ENCODE measurements around the gene PDE8A. TPM values are rescaled to one million over a fixed set of nuclear protein-coding genes. Genes with fewer than 3 reads are reported as not detected.

PDE8A gene
- total and polyA plus RNA-seq, 2 donors (not counting 1 experiment from before 2014, with no cell fraction given) = 17.4 to 51.1 TPM

GRCh38 chr15:84934942-84935729 is 46.5 kb upstream of the PDE8A start:
- no peak overlapping the region for H3K9ac ChIP-seq (ENCODE audit: low read length)
- H3K9me3 ChIP-seq (ENCODE audit: control extremely low read depth in 1 of 3, control insufficient read depth in 2 of 3, insufficient read depth in 1 of 3, low read length in 2 of 3) = no peaks in the 10 kb centered on the region
- no peaks in the 10 kb centered on the region for H3K36me3 ChIP-seq (replicated peaks in 1 of 2; ENCODE audit: control extremely low read depth in 1 of 2, control insufficient read depth in 1 of 2, extremely low read depth in 1 of 2, insufficient read depth in 2 of 2, low read length in 1 of 2)
- intact Hi-C loops (cut with micrococcal nuclease) = no loop called here
- Mint-ChIP-seq H3K4me3 (no peak overlapping the region), H3K9me3 (ENCODE audit: insufficient read depth) (no peaks in the 10 kb centered on the region), H3K27me3 (peaks cover 10% of the 10 kb centered on the region), H3K4me1 (no peaks in the 10 kb centered on the region), H3K27ac (no peak overlapping the region)
- H3K27me3 ChIP-seq (replicated peaks in 1 of 4; ENCODE audit: control extremely low read depth in 1 of 4, control insufficient read depth in 3 of 4, insufficient read depth in 4 of 4, low read length in 3 of 4) = no peaks in the 10 kb centered on the region
- ATAC-seq (ENCODE audit: low read depth) = no peak
- no peak for DNase-seq
- H4K20me1 ChIP-seq (ENCODE audit: control insufficient read depth, insufficient read depth, low read length, poor library complexity, severe bottlenecking) = no peaks in the 10 kb centered on the region
- H3K4me2 ChIP-seq (replicated peaks; ENCODE audit: low read depth, low read length, poor library complexity, severe bottlenecking) = no peak overlapping the region
- no peak overlapping the region for H3K27ac ChIP-seq (ENCODE audit: low read length in 2 of 2)
- H3K4me1 ChIP-seq (ENCODE audit: control insufficient read depth in 2 of 2, insufficient read depth in 2 of 2, low read length in 2 of 2) = no peaks in the 10 kb centered on the region
- POLR2A ChIA-PET = no interaction called here
- no peaks in the 10 kb centered on the region for H3K79me2 ChIP-seq (ENCODE audit: control insufficient read depth, insufficient read depth, low read length)
- WGBS (ENCODE audit: insufficient coverage) = 93% methylated on average over 21 of the region's 21 CpGs
- CTCF ChIA-PET = interaction anchor here (0.8 to 1.0 kb wide), 2 partner anchors 9 to 20 kb away, joined by 3 to 4 read pairs; no protein-coding TSS in a partner anchor
- H2AFZ ChIP-seq (ENCODE audit: insufficient read depth, low read depth, low read length, poor library complexity, severe bottlenecking) = no peak overlapping the region
- no peak overlapping the region for H3K4me3 ChIP-seq (ENCODE audit: control extremely low read depth in 1 of 5, extremely low read depth in 1 of 5, insufficient read depth in 1 of 5, low read depth in 2 of 5, low read length in 4 of 5)
- no peak for TF ChIP-seq CTCF (IDR thresholded peaks at IDR 0.05)
- TF ChIP-seq EZH2 (IDR thresholded peaks at IDR 0.05; ENCODE audit: borderline replicate concordance, insufficient read depth, low read depth, low read length, poor library complexity, severe bottlenecking) = no peak

- H3K4me1 ChIP-seq (ENCODE audit: control insufficient read depth in 2 of 2, insufficient read depth in 2 of 2, low read length in 2 of 2) = no peaks in the 10 kb centered on the region
- Mint-ChIP-seq H3K4me3 (no peak overlapping the region), H3K9me3 (ENCODE audit: insufficient read depth) (no peaks in the 10 kb centered on the region), H3K4me1 (no peaks in the 10 kb centered on the region), H3K27me3 (peaks cover 10% of the 10 kb centered on the region), H3K27ac (no peak overlapping the region)
- no peak overlapping the region for H3K27ac ChIP-seq (ENCODE audit: low read length in 2 of 2)
- intact Hi-C loops (cut with micrococcal nuclease) = no loop called here
- DNase-seq (no peak), ATAC-seq (ENCODE audit: low read depth) (no peak)
- no peaks in the 10 kb centered on the region for H3K36me3 ChIP-seq (replicated peaks in 1 of 2; ENCODE audit: control extremely low read depth in 1 of 2, control insufficient read depth in 1 of 2, extremely low read depth in 1 of 2, insufficient read depth in 2 of 2, low read length in 1 of 2)
- H2AFZ ChIP-seq (ENCODE audit: insufficient read depth, low read depth, low read length, poor library complexity, severe bottlenecking) = no peak overlapping the region
- TF ChIP-seq EZH2 (IDR thresholded peaks at IDR 0.05; ENCODE audit: borderline replicate concordance, insufficient read depth, low read depth, low read length, poor library complexity, severe bottlenecking) (no peak), CTCF (IDR thresholded peaks at IDR 0.05) (no peak)
- ChIA-PET CTCF (interaction anchor here (1.5 kb wide), 1 partner anchor 9 kb away, joined by 3 read pairs; no protein-coding TSS in a partner anchor), POLR2A (no interaction called here)
- H3K4me2 ChIP-seq (replicated peaks; ENCODE audit: low read depth, low read length, poor library complexity, severe bottlenecking) = no peak overlapping the region
- no peak overlapping the region for H3K4me3 ChIP-seq (ENCODE audit: control extremely low read depth in 1 of 5, extremely low read depth in 1 of 5, insufficient read depth in 1 of 5, low read depth in 2 of 5, low read length in 4 of 5)
- no peaks in the 10 kb centered on the region for H3K27me3 ChIP-seq (replicated peaks in 1 of 4; ENCODE audit: control extremely low read depth in 1 of 4, control insufficient read depth in 3 of 4, insufficient read depth in 4 of 4, low read length in 3 of 4)
- no peaks in the 10 kb centered on the region for H4K20me1 ChIP-seq (ENCODE audit: control insufficient read depth, insufficient read depth, low read length, poor library complexity, severe bottlenecking)
- no peaks in the 10 kb centered on the region for H3K79me2 ChIP-seq (ENCODE audit: control insufficient read depth, insufficient read depth, low read length)
- H3K9me3 ChIP-seq (ENCODE audit: control extremely low read depth in 1 of 3, control insufficient read depth in 2 of 3, insufficient read depth in 1 of 3, low read length in 2 of 3) = peaks cover 0 to 5% (median 0%) of the 10 kb centered on the region in 3 donors
- WGBS (ENCODE audit: insufficient coverage) = 6% methylated on average over 2 of the region's 5 CpGs
- no peak overlapping the region for H3K9ac ChIP-seq (ENCODE audit: low read length)
Measured at GRCh38 chr15:84937144-84937543, 44.5 kb upstream of the PDE8A start.

Data from B cell (primary cell).